Skeletal muscle satellite cell (primary cell): Measurements from ENCODE around the gene MNS1. TPM values are rescaled to one million over a fixed set of nuclear protein-coding genes. Genes with fewer than 3 reads are reported as not detected.
"Not testable (repeated sequence)": the region's sequence is repeated elsewhere in the genome, so short reads cannot be mapped to it uniquely, and the experiment has no call there.

ENCODE experiments used
- H3K27me3 ChIP-seq: 2 replicates; pipeline ENCODE4 v1.7.0; 2013; ENCODE audit warnings: low read length; ENCODE audit not compliant: control insufficient read depth, insufficient read depth
- H3K36me3 ChIP-seq: 2 replicates; pipeline ENCODE4 v1.7.0; 2013; ENCODE audit warnings: mild to moderate bottlenecking, control low read depth, low read length; ENCODE audit not compliant: insufficient read depth
- H3K4me1 ChIP-seq: 2 replicates; pipeline ENCODE4 v1.7.0; 2013; ENCODE audit warnings: low read length; ENCODE audit not compliant: control insufficient read depth, insufficient read depth
- H3K4me2 ChIP-seq: 2 replicates; pipeline ENCODE4 v1.7.0; 2013; ENCODE audit warnings: mild to moderate bottlenecking, low read length
- H3K4me3 ChIP-seq: 2 replicates; pipeline ENCODE4 v1.7.0; 2013; ENCODE audit warnings: low read length
- H3K9ac ChIP-seq: 2 replicates; pipeline ENCODE4 v1.7.0; 2013; ENCODE audit warnings: mild to moderate bottlenecking, low read depth, low read length, moderate library complexity
- H3K9me3 ChIP-seq: replicated peaks from 2 replicates; pipeline ENCODE4 v1.7.0; 2013; ENCODE audit warnings: mild to moderate bottlenecking, control low read depth, low read length
- total RNA-seq: library from RNA; depleted of rRNA; stranded (reverse); fragments of >200 nt; gene quantifications from 2 replicates; pipeline ENCODE4 v1.2.3, GENCODE V29; 2012; rRNA removed

Gene MNS1, protein sequence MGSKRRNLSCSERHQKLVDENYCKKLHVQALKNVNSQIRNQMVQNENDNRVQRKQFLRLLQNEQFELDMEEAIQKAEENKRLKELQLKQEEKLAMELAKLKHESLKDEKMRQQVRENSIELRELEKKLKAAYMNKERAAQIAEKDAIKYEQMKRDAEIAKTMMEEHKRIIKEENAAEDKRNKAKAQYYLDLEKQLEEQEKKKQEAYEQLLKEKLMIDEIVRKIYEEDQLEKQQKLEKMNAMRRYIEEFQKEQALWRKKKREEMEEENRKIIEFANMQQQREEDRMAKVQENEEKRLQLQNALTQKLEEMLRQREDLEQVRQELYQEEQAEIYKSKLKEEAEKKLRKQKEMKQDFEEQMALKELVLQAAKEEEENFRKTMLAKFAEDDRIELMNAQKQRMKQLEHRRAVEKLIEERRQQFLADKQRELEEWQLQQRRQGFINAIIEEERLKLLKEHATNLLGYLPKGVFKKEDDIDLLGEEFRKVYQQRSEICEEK
- total RNA-seq = 1.8 and 2.4 TPM in 2 replicates

DNA sequence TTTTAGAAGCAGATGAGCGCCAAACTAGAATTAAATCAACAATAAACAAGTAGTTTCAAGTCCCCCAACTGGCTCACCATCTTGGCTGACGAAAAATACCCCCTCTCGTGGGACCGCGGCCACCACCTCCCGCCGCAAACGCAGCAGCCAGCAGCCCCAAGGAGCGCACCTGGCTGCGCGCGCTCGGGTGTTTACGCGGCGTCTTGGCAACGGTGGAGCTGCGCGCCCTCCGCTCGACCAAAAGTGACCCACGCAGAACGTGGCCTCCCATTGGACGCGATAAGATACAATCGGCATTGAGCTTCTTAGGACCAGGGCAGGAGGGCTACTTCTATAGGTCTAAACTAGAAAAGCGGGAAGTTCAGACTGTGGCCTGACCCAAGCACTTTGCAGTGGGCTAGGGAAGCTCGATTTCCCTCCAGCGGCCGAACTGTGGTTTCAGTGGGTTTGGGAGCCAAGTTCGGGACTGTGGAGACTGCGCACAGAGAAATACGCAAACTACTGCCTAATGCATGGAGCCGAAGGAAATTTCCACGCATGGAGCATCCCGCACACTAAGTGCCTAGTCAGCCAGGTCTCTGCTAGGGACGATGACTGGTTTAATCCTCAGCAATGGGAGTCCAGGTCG, at the start of gene MNS1:
TSS of gene MNS1 (minus strand) at position 245 of the 628 bp plus-strand sequence. CDS start at position 80, 165 bp downstream.
- Histone ChIP-seq H3K4me1 (peaks cover 3% of the 10 kb centered on the region), H3K9ac (peak within 1 kb of the TSS; percentile 75), H3K27me3 (peaks cover 4% of the 10 kb centered on the region), H3K36me3 (no peaks in the 10 kb centered on the region), H3K9me3 (no peaks in the 10 kb centered on the region), H3K4me2 (peak within 1 kb of the TSS; percentile 93), H3K4me3 (peak within 1 kb of the TSS; percentile 84)

DNA sequence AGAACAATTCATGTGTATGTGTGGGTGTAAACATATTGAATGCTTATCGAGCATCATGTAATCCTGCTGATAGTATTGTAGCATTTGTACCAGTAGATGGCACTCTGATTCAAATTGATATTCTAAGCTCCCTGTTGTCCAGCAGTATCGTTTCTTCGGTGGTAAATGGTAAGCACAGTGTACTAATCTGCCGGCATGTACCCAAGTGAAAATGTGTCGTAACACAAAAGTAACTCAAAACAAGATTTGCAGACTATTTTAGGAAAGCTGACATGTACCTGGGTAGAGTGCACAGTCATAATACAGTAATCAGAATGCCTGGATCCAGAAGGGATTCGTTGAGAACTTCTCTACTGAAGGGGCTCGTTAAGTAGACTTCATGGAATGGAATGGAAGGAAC, 31.7 kb upstream of the MNS1 start:
- H3K36me3 ChIP-seq = no peaks in the 10 kb centered on the region
- peak overlapping the region; percentile 69 for H3K4me2 ChIP-seq
- peak overlapping the region; percentile 41 for H3K4me3 ChIP-seq
- H3K27me3 ChIP-seq = peaks cover 19% of the 10 kb centered on the region
- H3K4me1 ChIP-seq = no peaks in the 10 kb centered on the region
- H3K9me3 ChIP-seq = no peaks in the 10 kb centered on the region
- no peak overlapping the region for H3K9ac ChIP-seq

DNA sequence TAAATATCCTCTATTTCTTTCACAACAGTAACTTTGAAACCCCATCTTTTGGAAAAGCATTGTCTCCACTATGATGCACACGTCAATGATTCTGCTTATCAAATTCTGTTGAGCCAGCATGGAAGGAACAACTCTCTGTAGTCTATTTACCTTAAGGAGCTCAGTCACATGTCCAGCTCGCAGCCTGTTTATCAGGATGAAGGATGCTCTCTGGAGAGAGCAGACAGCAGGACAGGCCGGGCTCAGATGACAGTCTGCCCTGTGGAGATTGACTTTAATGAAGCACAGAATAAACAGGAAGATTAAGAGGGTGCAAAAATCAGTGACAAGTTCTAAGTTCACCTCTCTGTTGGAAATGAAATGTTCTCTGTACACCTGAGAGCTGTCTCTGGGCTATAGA, 30.6 kb upstream of the MNS1 start:
- Histone ChIP-seq H3K9ac (no peak overlapping the region), H3K27me3 (peaks cover 19% of the 10 kb centered on the region), H3K4me2 (no peak overlapping the region), H3K4me3 (no peak overlapping the region), H3K36me3 (no peaks in the 10 kb centered on the region), H3K9me3 (no peaks in the 10 kb centered on the region), H3K4me1 (no peaks in the 10 kb centered on the region)

DNA sequence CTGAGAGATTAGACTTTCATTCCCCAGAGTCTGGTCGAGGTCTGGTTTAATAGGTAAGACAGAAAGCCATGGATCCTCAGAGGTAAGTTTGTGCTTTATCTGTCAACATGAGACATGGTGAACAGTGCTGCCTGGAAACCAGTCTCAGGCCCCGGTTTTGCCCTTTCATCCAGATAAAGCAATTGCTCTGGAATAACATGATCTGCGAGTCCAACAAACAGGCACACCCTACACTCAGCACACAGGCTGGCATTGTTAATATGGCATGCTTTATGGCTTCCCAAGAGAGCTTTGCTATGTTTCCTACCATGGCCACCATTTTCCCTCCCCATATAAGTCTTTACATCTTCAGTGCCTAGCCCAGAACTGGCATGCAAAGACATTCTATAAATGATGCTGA, 30.1 kb upstream of the MNS1 start:
- no peaks in the 10 kb centered on the region for H3K4me1 ChIP-seq
- H3K9me3 ChIP-seq = no peaks in the 10 kb centered on the region
- no peak overlapping the region for H3K4me3 ChIP-seq
- no peak overlapping the region for H3K9ac ChIP-seq
- no peak overlapping the region for H3K4me2 ChIP-seq
- peaks cover 19% of the 10 kb centered on the region for H3K27me3 ChIP-seq
- H3K36me3 ChIP-seq = no peaks in the 10 kb centered on the region

DNA sequence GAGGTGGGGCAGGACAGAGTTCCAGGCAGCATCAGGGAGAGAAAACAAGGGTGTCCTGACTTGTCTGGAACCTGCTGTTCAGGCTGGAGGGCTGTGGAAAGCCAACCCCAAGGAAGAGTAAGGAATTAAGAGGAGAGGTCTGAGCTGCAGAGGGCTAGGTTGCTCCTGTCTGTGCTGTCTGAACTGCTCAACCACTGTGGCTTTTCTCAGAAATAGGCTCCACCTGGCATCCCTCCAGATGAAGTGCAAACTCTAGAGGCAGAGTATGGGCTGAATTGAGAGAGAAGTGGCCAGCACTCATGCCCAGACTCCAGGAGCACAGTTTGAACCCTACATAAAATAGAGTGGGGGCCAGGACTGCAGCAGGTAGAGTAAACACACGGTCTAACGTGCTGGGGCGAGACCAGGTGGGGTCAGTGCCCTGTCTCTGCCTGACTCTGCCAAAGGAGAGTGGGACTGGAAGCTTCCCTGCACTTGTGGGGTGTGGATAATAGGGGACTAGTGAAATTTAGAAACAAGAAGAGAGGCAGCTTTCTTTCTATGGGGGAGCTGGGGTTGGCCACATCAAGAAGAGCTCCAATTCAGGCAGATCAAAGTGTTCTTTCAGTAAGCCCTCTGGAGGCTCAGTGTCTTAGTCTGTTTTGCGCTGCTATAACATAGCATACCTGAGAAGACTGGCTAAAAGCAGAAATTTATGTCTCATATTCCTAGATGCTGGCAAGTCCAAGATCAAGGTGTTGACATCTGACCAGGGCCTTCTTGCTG, 28.0 kb upstream of the MNS1 start:
- peaks cover 30% of the 10 kb centered on the region for H3K27me3 ChIP-seq
- no peak overlapping the region for H3K4me2 ChIP-seq
- no peaks in the 10 kb centered on the region for H3K4me1 ChIP-seq

DNA sequence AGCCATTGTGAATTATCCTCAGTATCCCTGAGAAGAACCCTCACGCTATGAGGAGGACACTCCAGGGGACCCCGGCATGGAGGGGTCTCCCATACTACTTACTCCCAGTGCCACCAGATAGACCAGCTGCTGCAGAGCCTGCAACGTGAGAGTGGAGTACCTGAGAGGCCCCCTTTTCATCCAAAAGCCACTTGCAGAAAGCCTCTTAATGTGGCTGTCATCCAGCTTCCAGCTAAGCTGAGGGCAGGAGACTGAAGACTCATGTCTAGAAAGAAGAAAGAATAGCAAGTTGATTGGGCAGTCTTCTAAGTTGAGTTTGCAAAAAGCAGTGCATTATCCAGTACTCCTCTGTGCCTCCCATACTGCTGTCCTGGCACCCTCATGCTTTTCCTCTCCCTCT, 27.3 kb upstream of the MNS1 start:
- H3K9ac ChIP-seq = no peak overlapping the region
- no peak overlapping the region for H3K4me2 ChIP-seq
- H3K36me3 ChIP-seq = no peaks in the 10 kb centered on the region
- no peak overlapping the region for H3K4me3 ChIP-seq
- no peaks in the 10 kb centered on the region for H3K9me3 ChIP-seq
- no peaks in the 10 kb centered on the region for H3K4me1 ChIP-seq
- H3K27me3 ChIP-seq = peaks cover 34% of the 10 kb centered on the region

More for the DNA sequence above, 28.0 kb upstream of the MNS1 start:
- no peaks in the 10 kb centered on the region for H3K9me3 ChIP-seq
- H3K9ac ChIP-seq = no peak overlapping the region
- no peaks in the 10 kb centered on the region for H3K36me3 ChIP-seq
- H3K4me3 ChIP-seq = no peak overlapping the region

DNA sequence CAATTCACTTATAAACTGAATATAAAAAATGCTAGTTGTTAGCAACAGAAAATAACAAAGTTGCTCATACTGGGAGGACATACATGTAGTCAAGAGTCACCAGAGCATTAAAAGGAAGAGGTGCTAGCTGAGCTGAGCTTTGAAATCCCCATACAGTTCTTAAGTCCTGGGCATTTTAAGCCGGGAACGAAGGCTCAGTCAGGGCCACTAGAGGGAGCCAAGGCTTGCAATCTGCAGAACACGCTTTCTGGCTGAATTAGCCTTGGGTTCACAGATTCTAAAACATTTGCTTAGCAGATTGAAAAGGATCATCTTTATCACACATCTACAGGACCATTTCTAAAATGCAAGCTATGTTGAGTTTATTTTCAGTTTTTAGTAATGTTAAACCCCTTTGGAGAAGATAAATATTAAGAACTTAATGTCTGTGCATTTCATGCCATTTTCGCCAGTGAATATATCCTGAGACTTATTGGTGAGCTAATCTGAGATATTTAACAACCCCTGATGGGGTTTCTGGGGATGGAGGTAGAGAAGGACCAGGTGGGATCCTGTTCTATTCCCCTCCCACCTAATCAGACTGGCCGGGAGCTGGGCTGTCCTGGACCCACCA, 26.3 kb upstream of the MNS1 start:
- H3K9ac ChIP-seq = no peak overlapping the region
- H3K4me1 ChIP-seq = no peaks in the 10 kb centered on the region
- H3K4me3 ChIP-seq = no peak overlapping the region
- H3K36me3 ChIP-seq = no peaks in the 10 kb centered on the region
- no peaks in the 10 kb centered on the region for H3K9me3 ChIP-seq
- peaks cover 36% of the 10 kb centered on the region for H3K27me3 ChIP-seq
- H3K4me2 ChIP-seq = no peak overlapping the region

DNA sequence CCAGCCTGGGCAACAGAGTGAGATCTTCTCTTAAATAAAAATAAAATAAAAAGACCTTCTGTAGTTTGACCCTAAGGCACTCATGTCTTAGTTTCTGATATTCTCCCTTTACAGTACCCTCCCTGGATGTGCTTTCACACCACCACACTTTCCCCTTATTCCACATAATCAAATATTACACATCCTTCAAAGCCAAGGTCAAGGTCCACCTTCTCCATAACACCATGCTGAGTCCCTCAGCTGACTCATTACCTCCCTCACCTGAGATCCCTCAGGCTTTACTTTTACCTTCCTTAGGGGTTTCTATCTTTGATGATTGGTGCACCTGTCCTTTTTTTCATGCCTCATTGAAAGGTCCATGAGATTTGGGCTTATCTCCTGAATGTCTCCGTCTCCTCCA, 25.5 kb upstream of the MNS1 start:
- Histone ChIP-seq H3K36me3 (no peaks in the 10 kb centered on the region), H3K9ac (no peak overlapping the region), H3K4me3 (no peak overlapping the region), H3K27me3 (peaks cover 35% of the 10 kb centered on the region), H3K4me2 (no peak overlapping the region), H3K9me3 (no peaks in the 10 kb centered on the region), H3K4me1 (no peaks in the 10 kb centered on the region)

DNA sequence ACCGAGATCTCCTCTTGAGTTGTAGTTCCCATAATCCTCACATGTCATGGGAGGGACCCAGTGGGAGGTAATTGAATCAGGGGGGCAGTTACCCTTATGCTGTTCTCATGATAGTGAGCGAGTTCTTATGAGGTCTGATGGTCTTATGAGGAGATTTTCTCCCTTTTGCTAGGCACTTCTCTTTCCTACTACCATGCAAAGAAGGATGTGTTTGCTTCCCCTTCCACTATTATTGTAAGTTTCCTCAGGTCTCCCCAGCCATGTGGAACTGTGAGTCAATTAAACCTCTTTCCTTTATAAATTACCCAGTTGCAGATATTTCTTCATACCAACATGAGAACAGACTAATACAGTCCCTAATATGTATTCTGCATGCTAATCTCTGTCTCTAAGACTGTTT, 21.3 kb upstream of the MNS1 start:
- not testable (repeated sequence) for H3K36me3 ChIP-seq, H3K4me1 ChIP-seq

DNA sequence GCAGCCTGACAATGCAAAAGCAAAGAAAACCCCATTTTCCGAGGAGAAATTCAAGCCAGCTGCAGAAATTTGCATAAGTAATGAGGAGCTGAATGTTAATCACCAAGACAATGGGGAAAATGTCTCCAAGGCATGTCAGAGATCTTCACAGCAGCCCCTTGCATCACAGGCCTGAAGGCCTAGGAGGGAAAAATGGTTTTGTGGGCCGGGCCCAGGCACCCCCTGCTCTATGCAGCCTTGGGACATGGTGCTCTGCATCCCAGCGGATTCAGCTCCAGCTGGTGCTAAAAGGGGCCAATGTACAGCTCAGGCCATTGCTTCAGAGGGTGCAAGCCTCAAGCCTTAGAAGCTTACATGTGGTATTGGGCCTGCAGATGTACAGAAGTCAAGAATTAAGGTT, 20.5 kb upstream of the MNS1 start:
- not testable (repeated sequence) for H3K4me3 ChIP-seq, H3K9me3 ChIP-seq, H3K4me1 ChIP-seq, H3K4me2 ChIP-seq, H3K9ac ChIP-seq, H3K36me3 ChIP-seq
- peaks cover 17% of the 10 kb centered on the region for H3K27me3 ChIP-seq

More for the DNA sequence above, 21.3 kb upstream of the MNS1 start:
- H3K4me2 ChIP-seq, H3K9me3 ChIP-seq, H3K9ac ChIP-seq, H3K4me3 ChIP-seq: not testable (repeated sequence)
- peaks cover 17% of the 10 kb centered on the region for H3K27me3 ChIP-seq

DNA sequence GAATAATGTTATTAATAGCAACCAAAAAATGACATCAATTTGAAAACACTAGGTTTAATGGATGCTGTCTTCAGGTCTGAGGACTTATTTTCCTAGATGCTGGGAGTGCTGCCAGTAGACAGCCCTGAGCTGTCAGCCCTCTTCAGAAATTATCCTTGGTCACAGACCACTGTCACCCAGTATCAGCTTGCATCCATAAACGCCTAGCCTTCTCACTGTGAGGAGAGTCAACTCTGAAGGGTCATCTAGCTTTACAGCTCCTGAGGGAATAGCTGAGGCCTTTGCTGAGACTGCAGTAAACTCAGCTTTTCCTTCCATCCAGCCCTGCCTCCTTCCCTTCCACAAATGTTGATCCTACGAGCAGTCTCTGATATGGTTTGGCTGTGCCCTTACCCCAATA, 19.4 kb upstream of the MNS1 start:
- Histone ChIP-seq H3K9me3 (no peaks in the 10 kb centered on the region), H3K4me3 (no peak overlapping the region), H3K9ac (no peak overlapping the region), H3K4me1 (no peaks in the 10 kb centered on the region), H3K4me2 (no peak overlapping the region), H3K36me3 (no peaks in the 10 kb centered on the region), H3K27me3 (peaks cover 17% of the 10 kb centered on the region)
